Measurements from ENCODE around the gene FLNA.
"Not testable (repeated sequence)": the region's sequence is repeated elsewhere in the genome, so short reads cannot be mapped to it uniquely, and the experiment has no call there.

Gene FLNA

GRCh38 chrX:154396973-154397887 is 22.8 kb upstream of the FLNA start:
- TF ChIP-seq CTCF (conservative IDR thresholded peaks at IDR 0.05) (no peak), ZFX (IDR thresholded peaks at IDR 0.05) (no peak; the same call in 1 of the 2 replicates)
- peak overlapping the region; percentile 97 for H3K27ac ChIP-seq

GRCh38 chrX:154396363-154396762 is 21.9 kb upstream of the FLNA start:
- H3K27ac ChIP-seq = peak overlapping the region; percentile 97; the same call in 1 of the 2 replicates

- H3K27ac ChIP-seq = not testable (repeated sequence)
Observed at GRCh38 chrX:154389812-154390747, 15.6 kb upstream of the FLNA start.

GRCh38 chrX:154388649-154389048 is 14.2 kb upstream of the FLNA start:
- not testable (repeated sequence) for H3K27ac ChIP-seq

GRCh38 chrX:154388094-154388493 is 13.7 kb upstream of the FLNA start:
- not testable (repeated sequence) for H3K27ac ChIP-seq

- TF ChIP-seq CTCF (conservative IDR thresholded peaks at IDR 0.05) (peak; percentile 19), ZFX (IDR thresholded peaks at IDR 0.05) (no peak)
- H3K27ac ChIP-seq = no peak overlapping the region
Observed at GRCh38 chrX:154384284-154384892, 10.0 kb upstream of the FLNA start.

- TF ChIP-seq ZFX (IDR thresholded peaks at IDR 0.05) = no peak
- TF ChIP-seq CTCF (conservative IDR thresholded peaks at IDR 0.05) = no peak
- no peak overlapping the region for H3K27ac ChIP-seq
Observed at GRCh38 chrX:154383359-154384283, 9.2 kb upstream of the FLNA start.

GRCh38 chrX:154382483-154383069 is 8.1 kb upstream of the FLNA start:
- TF ChIP-seq ZFX (IDR thresholded peaks at IDR 0.05) = no peak
- H3K27ac ChIP-seq = no peak overlapping the region

GRCh38 chrX:154381271-154381670 is 6.8 kb upstream of the FLNA start:
- TF ChIP-seq CTCF (conservative IDR thresholded peaks at IDR 0.05) = no peak
- no peak for TF ChIP-seq ZFX (IDR thresholded peaks at IDR 0.05)
- no peak overlapping the region for H3K27ac ChIP-seq
